Stimulated activated memory B cell treated with anti-CD40 and anti-IgM and Interleukin-4, amounts not matched to agents 10 μg/mL and 1 μg/mL and 100 μg/mL, for 72 hours (primary cell): ENCODE results near the gene ATG3.

Source experiments
- ATAC-seq: fragments of 150-1000 bp; cut with Tn5 transposase; 2 replicates; pipeline ENCODE4 v1.10.0; 2021
- H3K27ac Mint-ChIP-seq: one replicate; pipeline ENCODE4 v1.8.0; 2022; ENCODE audit warnings: mild to moderate bottlenecking, mixed read lengths
- H3K27me3 Mint-ChIP-seq: one replicate; pipeline ENCODE4 v1.8.0; 2022; ENCODE audit warnings: mixed read lengths
- H3K36me3 Mint-ChIP-seq: one replicate; pipeline ENCODE4 v1.8.0; 2022; ENCODE audit warnings: mixed read lengths
- H3K4me1 Mint-ChIP-seq: one replicate; pipeline ENCODE4 v1.8.0; 2022; ENCODE audit warnings: mixed read lengths
- H3K4me3 Mint-ChIP-seq: one replicate; pipeline ENCODE4 v1.8.0; 2022; ENCODE audit warnings: mild to moderate bottlenecking, moderate library complexity, mixed read lengths
- H3K9me3 Mint-ChIP-seq: one replicate; pipeline ENCODE4 v1.8.0; 2022; ENCODE audit warnings: mixed read lengths

Gene ATG3

GRCh38 chr3:112561734-112562529, at the start of gene ATG3, which contains the start of gene SLC35A5:
TSS of gene ATG3 (minus strand) at chr3:112561962. CDS start at chr3:112561528, 434 bp downstream.
TSS of gene SLC35A5 (plus strand) at chr3:112562045. CDS start at chr3:112563404, 1,359 bp downstream.
- no peaks in the 10 kb centered on the region for H3K9me3 Mint-ChIP-seq
- peaks cover 62% of the 10 kb centered on the region for H3K4me1 Mint-ChIP-seq
- H3K27me3 Mint-ChIP-seq, result no peaks in the 10 kb centered on the region
- H3K36me3 Mint-ChIP-seq, result peaks cover 26% of the 10 kb centered on the region
- peak within 1 kb of the TSS; percentile 94 for H3K27ac Mint-ChIP-seq
- ATAC-seq, result peak; percentile 95
- H3K4me3 Mint-ChIP-seq, result peak within 1 kb of the TSS; percentile 98

- H3K36me3 Mint-ChIP-seq, result no peaks in the 10 kb centered on the region
- no peaks in the 10 kb centered on the region for H3K4me1 Mint-ChIP-seq
- ATAC-seq, result no peak
- no peak overlapping the region for H3K4me3 Mint-ChIP-seq
- peaks cover 13% of the 10 kb centered on the region for H3K27me3 Mint-ChIP-seq
- H3K9me3 Mint-ChIP-seq, result no peaks in the 10 kb centered on the region
- H3K27ac Mint-ChIP-seq, result no peak overlapping the region
Observed at GRCh38 chr3:112610121-112610520, 48.4 kb upstream of the ATG3 start.

GRCh38 chr3:112607863-112608262, 46.1 kb upstream of the ATG3 start:
- Mint-ChIP-seq H3K4me1 (no peaks in the 10 kb centered on the region), H3K36me3 (no peaks in the 10 kb centered on the region), H3K9me3 (no peaks in the 10 kb centered on the region), H3K27me3 (peaks cover 13% of the 10 kb centered on the region), H3K27ac (no peak overlapping the region), H3K4me3 (no peak overlapping the region)
- no peak for ATAC-seq

- H3K4me1 Mint-ChIP-seq, result peaks cover 14% of the 10 kb centered on the region
- no peak overlapping the region for H3K4me3 Mint-ChIP-seq
- no peaks in the 10 kb centered on the region for H3K9me3 Mint-ChIP-seq
- ATAC-seq, result no peak
- peaks cover 13% of the 10 kb centered on the region for H3K27me3 Mint-ChIP-seq
- no peak overlapping the region for H3K27ac Mint-ChIP-seq
- H3K36me3 Mint-ChIP-seq, result no peaks in the 10 kb centered on the region
Observed at GRCh38 chr3:112606098-112606497, 44.3 kb upstream of the ATG3 start.

- no peaks in the 10 kb centered on the region for H3K9me3 Mint-ChIP-seq
- no peak overlapping the region for H3K27ac Mint-ChIP-seq
- peaks cover 13% of the 10 kb centered on the region for H3K27me3 Mint-ChIP-seq
- ATAC-seq, result no peak
- H3K36me3 Mint-ChIP-seq, result no peaks in the 10 kb centered on the region
- H3K4me1 Mint-ChIP-seq, result peaks cover 14% of the 10 kb centered on the region
- H3K4me3 Mint-ChIP-seq, result no peak overlapping the region
Observed at GRCh38 chr3:112605285-112605684, 43.5 kb upstream of the ATG3 start.

- Mint-ChIP-seq H3K36me3 (no peaks in the 10 kb centered on the region), H3K27me3 (peaks cover 13% of the 10 kb centered on the region), H3K27ac (no peak overlapping the region), H3K4me3 (no peak overlapping the region), H3K9me3 (no peaks in the 10 kb centered on the region), H3K4me1 (peaks cover 14% of the 10 kb centered on the region)
- ATAC-seq, result no peak
Observed at GRCh38 chr3:112604536-112604935, 42.8 kb upstream of the ATG3 start.

GRCh38 chr3:112602217-112602838, 40.6 kb upstream of the ATG3 start:
- peaks cover 5% of the 10 kb centered on the region for H3K27me3 Mint-ChIP-seq
- peaks cover 4% of the 10 kb centered on the region for H3K36me3 Mint-ChIP-seq
- no peaks in the 10 kb centered on the region for H3K9me3 Mint-ChIP-seq
- H3K27ac Mint-ChIP-seq, result no peak overlapping the region
- ATAC-seq, result peak; percentile 39
- peaks cover 14% of the 10 kb centered on the region for H3K4me1 Mint-ChIP-seq
- no peak overlapping the region for H3K4me3 Mint-ChIP-seq

GRCh38 chr3:112598731-112599130, 37.0 kb upstream of the ATG3 start:
- H3K36me3 Mint-ChIP-seq, result peaks cover 14% of the 10 kb centered on the region
- H3K9me3 Mint-ChIP-seq, result no peaks in the 10 kb centered on the region

GRCh38 chr3:112597945-112598344, 36.2 kb upstream of the ATG3 start:
- no peak overlapping the region for H3K4me3 Mint-ChIP-seq
- peaks cover 15% of the 10 kb centered on the region for H3K4me1 Mint-ChIP-seq
- no peak overlapping the region for H3K27ac Mint-ChIP-seq
- no peak for ATAC-seq
- H3K36me3 Mint-ChIP-seq, result peaks cover 18% of the 10 kb centered on the region
- no peaks in the 10 kb centered on the region for H3K9me3 Mint-ChIP-seq
- no peaks in the 10 kb centered on the region for H3K27me3 Mint-ChIP-seq

More at GRCh38 chr3:112598731-112599130, 37.0 kb upstream of the ATG3 start:
- Mint-ChIP-seq H3K27me3 (no peaks in the 10 kb centered on the region), H3K27ac (no peak overlapping the region), H3K4me3 (no peak overlapping the region), H3K4me1 (peaks cover 14% of the 10 kb centered on the region)
- no peak for ATAC-seq

- Mint-ChIP-seq H3K27ac (no peak overlapping the region), H3K4me1 (peaks cover 13% of the 10 kb centered on the region), H3K4me3 (no peak overlapping the region), H3K27me3 (no peaks in the 10 kb centered on the region), H3K36me3 (peaks cover 49% of the 10 kb centered on the region), H3K9me3 (no peaks in the 10 kb centered on the region)
- ATAC-seq, result no peak
Observed at GRCh38 chr3:112594856-112595255, 33.1 kb upstream of the ATG3 start.

GRCh38 chr3:112593258-112593657, 31.5 kb upstream of the ATG3 start:
- Mint-ChIP-seq H3K27ac (no peak overlapping the region), H3K36me3 (peaks cover 62% of the 10 kb centered on the region), H3K4me3 (no peak overlapping the region), H3K27me3 (no peaks in the 10 kb centered on the region), H3K9me3 (no peaks in the 10 kb centered on the region), H3K4me1 (peaks cover 13% of the 10 kb centered on the region)
- no peak for ATAC-seq

GRCh38 chr3:112587336-112587735, 25.6 kb upstream of the ATG3 start:
- Mint-ChIP-seq H3K4me3 (no peak overlapping the region), H3K36me3 (peaks cover 73% of the 10 kb centered on the region), H3K9me3 (no peaks in the 10 kb centered on the region), H3K27ac (no peak overlapping the region), H3K4me1 (peaks cover 26% of the 10 kb centered on the region), H3K27me3 (no peaks in the 10 kb centered on the region)
- ATAC-seq, result no peak

- ATAC-seq, result no peak
- peaks cover 57% of the 10 kb centered on the region for H3K36me3 Mint-ChIP-seq
- H3K9me3 Mint-ChIP-seq, result no peaks in the 10 kb centered on the region
- H3K4me3 Mint-ChIP-seq, result no peak overlapping the region
- H3K27me3 Mint-ChIP-seq, result no peaks in the 10 kb centered on the region
- H3K4me1 Mint-ChIP-seq, result peaks cover 20% of the 10 kb centered on the region
- peak overlapping the region; percentile 66 for H3K27ac Mint-ChIP-seq
Observed at GRCh38 chr3:112585782-112586181, 24.0 kb upstream of the ATG3 start.

GRCh38 chr3:112583105-112583504, 21.3 kb upstream of the ATG3 start:
- no peaks in the 10 kb centered on the region for H3K9me3 Mint-ChIP-seq
- peaks cover 33% of the 10 kb centered on the region for H3K36me3 Mint-ChIP-seq
- no peak overlapping the region for H3K27ac Mint-ChIP-seq
- H3K27me3 Mint-ChIP-seq, result no peaks in the 10 kb centered on the region
- ATAC-seq, result no peak
- no peak overlapping the region for H3K4me3 Mint-ChIP-seq
- H3K4me1 Mint-ChIP-seq, result peaks cover 27% of the 10 kb centered on the region

- ATAC-seq, result no peak
- H3K36me3 Mint-ChIP-seq, result peaks cover 27% of the 10 kb centered on the region
Observed at GRCh38 chr3:112582244-112582874, 20.6 kb upstream of the ATG3 start.

More at GRCh38 chr3:112582244-112582874, 20.6 kb upstream of the ATG3 start:
- no peaks in the 10 kb centered on the region for H3K27me3 Mint-ChIP-seq
- H3K9me3 Mint-ChIP-seq, result no peaks in the 10 kb centered on the region
- H3K27ac Mint-ChIP-seq, result no peak overlapping the region
- H3K4me1 Mint-ChIP-seq, result peaks cover 23% of the 10 kb centered on the region
- no peak overlapping the region for H3K4me3 Mint-ChIP-seq
